Motor neuron (in vitro differentiated cells): ENCODE data around the gene SYTL5. TPM values are rescaled to one million over a fixed set of nuclear protein-coding genes. Genes with fewer than 3 reads are reported as not detected.

Source experiments
- ATAC-seq, 8 experiments: fragments of 200-7000 bp; cut with Tn5 transposase; replicated peaks in 6 of 8; 2 replicates each; pipeline ENCODE4 v1.8.0; 2021; ENCODE audit warnings: mild to moderate bottlenecking in 8 of 8, moderate library complexity in 8 of 8
- H3K27ac ChIP-seq, 2 donors: fragments of 250-450 bp; sonication (Bioruptor Pico); 2 replicates each; pipeline ENCODE4 v1.9.0; 2021; ENCODE audit warnings: antibody characterized with exemption in 2 of 2, mild to moderate bottlenecking in 2 of 2, moderate library complexity in 1 of 2
- H3K4me1 ChIP-seq, 2 donors: fragments of 250-450 bp; sonication (Bioruptor Pico); replicated peaks in 1 of 2; 2 replicates each; pipeline ENCODE4 v1.6.1; 2021; ENCODE audit warnings: antibody characterized with exemption in 2 of 2, mild to moderate bottlenecking in 2 of 2, moderate library complexity in 1 of 2
- H3K4me3 ChIP-seq, 5 donors: fragments of 250-450 bp; sonication (Bioruptor Pico); 2 replicates each; pipeline ENCODE4 v1.9.0; 2021; ENCODE audit warnings: antibody characterized with exemption in 5 of 5, mild to moderate bottlenecking in 5 of 5, moderate library complexity in 4 of 5
- WGBS, 10 experiments: fragments of 450-650 bp; shearing (Covaris generic); methylation state at CpG; one replicate each; pipeline ENCODE4 v1.0.0; 2022; 5-methylcytosine and 5-hydroxymethylcytosine counted together
- in situ Hi-C, 9 experiments: fragments of 400-800 bp; cut with MboI; loops; one replicate each; pipeline ENCODE4 v1.15.0; 2021; ENCODE audit warnings: low sequenced_read_pairs in 9 of 9, low pct_unique_long_range_greater_than_20kb in 2 of 9; ENCODE audit not compliant: unreplicated experiment in 9 of 9
- total RNA-seq, 8 experiments: library from RNA; unstranded; fragments of 300-600 nt; gene quantifications; 2 replicates each; pipeline versions ENCODE4 v1.2.3 to v1.2.4, GENCODE V29; 2022

The SYTL5 gene
- total RNA-seq, 8 experiments from 2014 or later: 0.09 to 30.3 (median 0.62) TPM

- 40 to 86% (median 70%) methylated on average over 1 to 3 of the region's 3 CpGs; no CpG with 5 or more reads in 6 of the 10 experiments for WGBS, 10 experiments
- no peaks in the 10 kb centered on the region for H3K4me1 ChIP-seq
- H3K4me3 ChIP-seq: no peak overlapping the region
- no peak overlapping the region for H3K27ac ChIP-seq
- peak in 1 of 8 experiments; percentile 12 for ATAC-seq
- in situ Hi-C loops: no loop called here
These were observed 39.3 kb downstream of the SYTL5 start for GRCh38 chrX:38045538-38046096.

GRCh38 chrX:38048886-38049285, 42.5 kb downstream of the SYTL5 start:
- in situ Hi-C loops: no loop called here
- no peaks in the 10 kb centered on the region for H3K4me1 ChIP-seq

GRCh38 chrX:38050806-38051205, 44.5 kb downstream of the SYTL5 start:
- 20 to 83% (median 29%) methylated on average over 1 of the region's 1 CpG; no CpG with 5 or more reads in 7 of the 10 experiments for WGBS, 10 experiments
- ATAC-seq: no peak
- Histone ChIP-seq H3K4me3 (no peak overlapping the region), H3K4me1 (no peaks in the 10 kb centered on the region), H3K27ac (no peak overlapping the region)
- in situ Hi-C loops: no loop called here

More at GRCh38 chrX:38048886-38049285, 42.5 kb downstream of the SYTL5 start:
- ATAC-seq: no peak
- H3K27ac ChIP-seq: no peak overlapping the region
- H3K4me3 ChIP-seq: no peak overlapping the region
- 86% methylated on average over 1 of the region's 1 CpG; no CpG with 5 or more reads in 9 of the 10 experiments for WGBS, 10 experiments

- Histone ChIP-seq H3K4me3 (no peak overlapping the region), H3K27ac (no peak overlapping the region), H3K4me1 (no peaks in the 10 kb centered on the region)
- peak in 2 of 8 experiments; percentile 72 to 85 for ATAC-seq
- WGBS, 10 experiments: 13 to 67% (median 36%) methylated on average over 1 of the region's 1 CpG; no CpG with 5 or more reads in 7 of the 10 experiments
- in situ Hi-C loops: no loop called here
These were observed 45.7 kb downstream of the SYTL5 start for GRCh38 chrX:38052096-38052495.

GRCh38 chrX:38055170-38055847, 49.0 kb downstream of the SYTL5 start:
- in situ Hi-C loops: no loop called here
- peak in 1 of 8 experiments; percentile 43 for ATAC-seq
- 23 to 100% (median 61%) methylated on average over 1 to 4 of the region's 4 CpGs; no CpG with 5 or more reads in 7 of the 10 experiments for WGBS, 10 experiments
- no peak overlapping the region for H3K27ac ChIP-seq
- no peaks in the 10 kb centered on the region for H3K4me1 ChIP-seq
- no peak overlapping the region for H3K4me3 ChIP-seq

GRCh38 chrX:38060331-38060878, 54.1 kb downstream of the SYTL5 start:
- in situ Hi-C loops: no loop called here
- Histone ChIP-seq H3K4me1 (no peaks in the 10 kb centered on the region), H3K27ac (no peak overlapping the region), H3K4me3 (no peak overlapping the region)
- WGBS, 10 experiments: 15 to 100% (median 57%) methylated on average over 1 to 2 of the region's 2 CpGs; no CpG with 5 or more reads in 5 of the 10 experiments
- no peak for ATAC-seq

- no peak overlapping the region for H3K27ac ChIP-seq
- in situ Hi-C loops: no loop called here
- peak in 7 of 8 experiments; percentile 26 to 87 (median 83) for ATAC-seq
- H3K4me1 ChIP-seq: no peaks in the 10 kb centered on the region
- no peak overlapping the region for H3K4me3 ChIP-seq
- 0 to 25% (median 7%) methylated on average over 1 to 2 of the region's 2 CpGs; no CpG with 5 or more reads in 6 of the 10 experiments for WGBS, 10 experiments
These were observed 55.0 kb downstream of the SYTL5 start for GRCh38 chrX:38061335-38061734.

- WGBS, 10 experiments: 35 to 100% (median 57%) methylated on average over 1 to 2 of the region's 2 CpGs; no CpG with 5 or more reads in 7 of the 10 experiments
- no peak for ATAC-seq
- H3K27ac ChIP-seq: no peak overlapping the region
These were observed 60.6 kb downstream of the SYTL5 start for GRCh38 chrX:38066934-38067333.

GRCh38 chrX:38069273-38069672, 62.9 kb downstream of the SYTL5 start:
- Histone ChIP-seq H3K4me3 (no peak overlapping the region), H3K4me1 (no peaks in the 10 kb centered on the region), H3K27ac (no peak overlapping the region)
- in situ Hi-C loops: no loop called here
- 27 to 100% (median 93%) methylated on average over 1 to 3 of the region's 3 CpGs; no CpG with 5 or more reads in 2 of the 10 experiments for WGBS, 10 experiments
- ATAC-seq: no peak

More at GRCh38 chrX:38066934-38067333, 60.6 kb downstream of the SYTL5 start:
- no peak overlapping the region for H3K4me3 ChIP-seq
- no peaks in the 10 kb centered on the region for H3K4me1 ChIP-seq
- in situ Hi-C loops: no loop called here

- no peak for ATAC-seq
- Histone ChIP-seq H3K4me3 (no peak overlapping the region), H3K27ac (no peak overlapping the region), H3K4me1 (no peaks in the 10 kb centered on the region)
- 58 to 80% (median 67%) methylated on average over 1 of the region's 1 CpG; no CpG with 5 or more reads in 7 of the 10 experiments for WGBS, 10 experiments
- in situ Hi-C loops: no loop called here
These were observed 63.6 kb downstream of the SYTL5 start for GRCh38 chrX:38069991-38070390.

GRCh38 chrX:38079463-38079862, 73.1 kb downstream of the SYTL5 start:
- peak in 3 of 8 experiments; percentile 24 to 55 (median 52) for ATAC-seq
- no peak overlapping the region for H3K27ac ChIP-seq
- H3K4me1 ChIP-seq: no peaks in the 10 kb centered on the region
- in situ Hi-C loops: no loop called here
- H3K4me3 ChIP-seq: no peak overlapping the region

GRCh38 chrX:38080808-38081207, 74.5 kb downstream of the SYTL5 start:
- ATAC-seq: peak in 1 of 8 experiments; percentile 46
- no peak overlapping the region for H3K4me3 ChIP-seq
- H3K27ac ChIP-seq: no peak overlapping the region
- 14 to 25% (median 20%) methylated on average over 2 to 3 of the region's 3 CpGs; no CpG with 5 or more reads in 7 of the 10 experiments for WGBS, 10 experiments
- in situ Hi-C loops: no loop called here
- H3K4me1 ChIP-seq: no peaks in the 10 kb centered on the region

- ATAC-seq: peak in 1 of 8 experiments; percentile 77
- H3K27ac ChIP-seq: no peak overlapping the region
- H3K4me3 ChIP-seq: no peak overlapping the region
- no peaks in the 10 kb centered on the region for H3K4me1 ChIP-seq
- in situ Hi-C loops: no loop called here
- no CpG with 5 or more reads among the region's 1 CpG for WGBS, 10 experiments
These were observed 75.6 kb downstream of the SYTL5 start for GRCh38 chrX:38081909-38082308.
